MCF 10A (cell line): ENCODE results near the gene MRPL40. TPM values are rescaled to one million over a fixed set of nuclear protein-coding genes. Genes with fewer than 3 reads are reported as not detected.

Source experiments
- BruUV-seq: library from RNA; stranded (reverse); fragments of 400-500 nt; replicated peaks from 2 replicates; lab custom pipeline; 2021; lab: Mats Ljungman, UMichigan
- CTCF ChIA-PET: fragments of 300-600 bp; sonication (Branson Sonifier 250); formaldehyde crosslinking; extraction: SDS; loops from one replicate; lab custom pipeline; 2021; ENCODE audit warnings: antibody characterized with exemption, inconsistent platforms; lab: Yijun Ruan, JAX
- POLR2A ChIA-PET: fragments of 300-600, 350-650 bp; sonication (Branson Sonifier 250); formaldehyde crosslinking; extraction: SDS; loops from one replicate; lab custom pipeline; 2020; ENCODE audit warnings: antibody characterized with exemption, inconsistent platforms; lab: Yijun Ruan, JAX
- DNase-seq: peaks from one replicate; pipeline ENCODE4 v3.0.0-alpha.2; 2018; ENCODE audit not compliant: unreplicated experiment
- H3K27ac Mint-ChIP-seq: one replicate; pipeline ENCODE4 v1.8.0; 2022; ENCODE audit warnings: mild to moderate bottlenecking, low read depth, mixed read lengths; ENCODE audit not compliant: unreplicated experiment
- H3K27me3 Mint-ChIP-seq: one replicate; pipeline ENCODE4 v1.8.0; 2022; ENCODE audit warnings: mixed read lengths; ENCODE audit not compliant: insufficient read depth, unreplicated experiment
- H3K36me3 Mint-ChIP-seq: one replicate; pipeline ENCODE4 v1.8.0; 2022; ENCODE audit warnings: mild to moderate bottlenecking, moderate library complexity, mixed read lengths; ENCODE audit not compliant: insufficient read depth, unreplicated experiment
- H3K4me1 Mint-ChIP-seq: one replicate; pipeline ENCODE4 v1.8.0; 2022; ENCODE audit warnings: mixed read lengths; ENCODE audit not compliant: insufficient read depth, unreplicated experiment
- H3K4me3 Mint-ChIP-seq: one replicate; pipeline ENCODE4 v1.8.0; 2022; ENCODE audit warnings: mild to moderate bottlenecking, moderate library complexity, mixed read lengths; ENCODE audit not compliant: unreplicated experiment
- H3K9me3 Mint-ChIP-seq: one replicate; pipeline ENCODE4 v1.8.0; 2022; ENCODE audit warnings: mixed read lengths; ENCODE audit not compliant: unreplicated experiment
- intact Hi-C: fragments of 100-400 bp; cut with micrococcal nuclease; formaldehyde crosslinking; loops from 2 replicates; pipeline ENCODE4 v1.14.1; 2022
- total RNA-seq: library from RNA; stranded (reverse); gene quantifications from 2 replicates; pipeline ENCODE4 v1.2.3, GENCODE V29; 2022
- TF ChIP-seq, protein P1 (sequence below): fragments of 200-600 bp; IDR thresholded peaks from one replicate; pipeline ENCODE4 v1.8.0; 2022; ENCODE audit warnings: antibody characterized with exemption, mild to moderate bottlenecking; ENCODE audit not compliant: unreplicated experiment

The MRPL40 gene
- total RNA-seq, 1 experiment from 2014 or later: 51.9 TPM

DNA sequence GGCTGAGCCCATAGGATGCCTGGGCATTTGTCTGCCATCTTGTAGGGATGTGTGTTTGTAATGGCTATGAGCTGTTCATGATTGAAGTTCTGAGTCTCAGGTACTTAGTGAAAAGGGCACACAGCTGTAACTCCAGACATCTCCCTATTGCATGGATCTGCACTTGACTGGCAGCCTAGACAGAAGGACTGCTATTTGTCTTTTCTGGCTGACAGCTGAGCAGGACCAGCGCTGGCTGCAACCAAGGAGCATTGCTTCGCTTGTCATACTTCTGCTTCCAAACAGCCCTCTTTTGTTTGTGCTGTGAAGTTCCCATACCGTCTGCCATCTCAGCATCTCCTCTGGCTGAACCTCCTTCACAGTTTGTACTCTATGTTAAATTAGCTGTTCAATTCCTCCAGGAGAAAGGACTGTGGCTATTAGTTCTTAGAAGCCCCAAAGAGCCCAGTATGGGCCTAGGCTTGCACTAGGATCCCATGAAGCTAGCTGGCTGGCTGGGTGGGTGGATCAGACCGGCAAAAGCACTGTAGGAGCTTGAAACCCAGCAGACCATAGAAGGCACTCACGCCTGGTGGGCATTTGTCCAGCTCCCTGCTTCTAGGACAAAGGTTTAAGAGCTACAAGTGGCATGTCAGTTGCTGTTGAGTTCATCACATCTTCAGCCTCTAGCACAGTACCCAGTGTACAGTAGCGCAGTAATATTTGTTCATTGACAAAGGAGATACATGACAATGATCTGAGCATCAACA, 21.2 kb upstream of the MRPL40 start:
- TF ChIP-seq, protein P1, sequence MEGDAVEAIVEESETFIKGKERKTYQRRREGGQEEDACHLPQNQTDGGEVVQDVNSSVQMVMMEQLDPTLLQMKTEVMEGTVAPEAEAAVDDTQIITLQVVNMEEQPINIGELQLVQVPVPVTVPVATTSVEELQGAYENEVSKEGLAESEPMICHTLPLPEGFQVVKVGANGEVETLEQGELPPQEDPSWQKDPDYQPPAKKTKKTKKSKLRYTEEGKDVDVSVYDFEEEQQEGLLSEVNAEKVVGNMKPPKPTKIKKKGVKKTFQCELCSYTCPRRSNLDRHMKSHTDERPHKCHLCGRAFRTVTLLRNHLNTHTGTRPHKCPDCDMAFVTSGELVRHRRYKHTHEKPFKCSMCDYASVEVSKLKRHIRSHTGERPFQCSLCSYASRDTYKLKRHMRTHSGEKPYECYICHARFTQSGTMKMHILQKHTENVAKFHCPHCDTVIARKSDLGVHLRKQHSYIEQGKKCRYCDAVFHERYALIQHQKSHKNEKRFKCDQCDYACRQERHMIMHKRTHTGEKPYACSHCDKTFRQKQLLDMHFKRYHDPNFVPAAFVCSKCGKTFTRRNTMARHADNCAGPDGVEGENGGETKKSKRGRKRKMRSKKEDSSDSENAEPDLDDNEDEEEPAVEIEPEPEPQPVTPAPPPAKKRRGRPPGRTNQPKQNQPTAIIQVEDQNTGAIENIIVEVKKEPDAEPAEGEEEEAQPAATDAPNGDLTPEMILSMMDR: no peak
- POLR2A ChIA-PET: interaction anchor here (0.7 kb wide), 1 partner anchor 118 kb away, joined by 5 read pairs; no protein-coding TSS in a partner anchor
- Mint-ChIP-seq H3K27ac (no peak overlapping the region), H3K27me3 (no peaks in the 10 kb centered on the region), H3K36me3 (peaks cover 46% of the 10 kb centered on the region), H3K4me3 (no peak overlapping the region), H3K4me1 (peaks cover 6% of the 10 kb centered on the region), H3K9me3 (no peaks in the 10 kb centered on the region)
- intact Hi-C loops: no loop called here
- BruUV-seq: no TSS peak
- DNase-seq: no peak
- CTCF ChIA-PET: interaction anchor here (0.8 kb wide), 1 partner anchor 111 kb away, joined by 3 read pairs; no protein-coding TSS in a partner anchor

DNA sequence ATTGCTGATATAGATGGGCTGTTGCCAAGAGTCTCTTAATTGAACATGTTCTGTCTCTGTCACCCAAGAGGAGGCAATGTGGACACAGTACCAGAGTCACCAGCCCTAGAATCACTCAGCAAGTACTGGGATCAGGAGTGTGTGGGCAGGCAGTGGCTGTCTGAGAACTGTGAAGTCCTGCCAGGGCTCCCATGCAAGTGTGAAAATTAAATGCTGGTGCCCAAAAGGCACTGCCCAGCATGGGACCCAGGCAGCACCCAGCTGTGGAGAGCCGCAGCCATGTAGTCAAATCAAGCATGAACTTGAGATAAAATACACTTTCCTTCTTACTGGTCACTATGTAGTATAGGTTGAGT, 20.7 kb upstream of the MRPL40 start:
- Mint-ChIP-seq H3K27ac (no peak overlapping the region), H3K4me1 (peaks cover 6% of the 10 kb centered on the region), H3K36me3 (peaks cover 46% of the 10 kb centered on the region), H3K4me3 (no peak overlapping the region), H3K9me3 (no peaks in the 10 kb centered on the region), H3K27me3 (no peaks in the 10 kb centered on the region)
- no TSS peak for BruUV-seq
- no peak for DNase-seq
- ChIA-PET CTCF (interaction anchor here (0.8 kb wide), 1 partner anchor 112 kb away, joined by 3 read pairs; no protein-coding TSS in a partner anchor), POLR2A (interaction anchor here (0.9 kb wide), 1 partner anchor 20 kb away, joined by 3 read pairs; the partner anchor contains the start of gene HIRA)
- intact Hi-C loops: no loop called here
- TF ChIP-seq, protein P1: no peak

DNA sequence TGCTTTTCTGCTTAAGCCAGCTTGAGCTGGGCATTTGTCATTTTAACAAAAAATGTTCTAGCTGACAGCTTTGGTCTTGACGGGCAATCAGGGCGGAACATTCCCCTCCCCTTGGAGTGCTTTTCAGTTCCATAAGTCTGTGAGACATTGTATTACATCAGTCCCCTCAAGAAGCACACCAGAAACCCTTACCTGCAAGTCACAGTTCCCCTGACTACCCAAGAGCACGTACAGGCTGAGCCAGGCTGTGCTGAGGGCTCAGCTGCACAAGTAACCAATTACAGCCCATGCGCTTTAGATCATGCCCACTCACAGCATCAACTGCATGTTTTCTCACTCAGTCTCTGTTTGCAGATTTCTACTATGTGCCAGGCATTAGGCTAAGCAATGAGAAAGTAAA, 19.9 kb upstream of the MRPL40 start:
- BruUV-seq: no TSS peak
- Mint-ChIP-seq H3K4me1 (peaks cover 6% of the 10 kb centered on the region), H3K36me3 (peaks cover 46% of the 10 kb centered on the region), H3K4me3 (no peak overlapping the region), H3K9me3 (no peaks in the 10 kb centered on the region), H3K27ac (no peak overlapping the region), H3K27me3 (no peaks in the 10 kb centered on the region)
- TF ChIP-seq, protein P1: no peak
- CTCF ChIA-PET: interaction anchor here (0.8 kb wide), 1 partner anchor 50 kb away, joined by 3 read pairs; no protein-coding TSS in a partner anchor
- intact Hi-C loops: no loop called here
- POLR2A ChIA-PET: interaction anchor here (0.9 kb wide), 1 partner anchor 19 kb away, joined by 3 read pairs; the partner anchor contains the start of gene HIRA
- DNase-seq: no peak

DNA sequence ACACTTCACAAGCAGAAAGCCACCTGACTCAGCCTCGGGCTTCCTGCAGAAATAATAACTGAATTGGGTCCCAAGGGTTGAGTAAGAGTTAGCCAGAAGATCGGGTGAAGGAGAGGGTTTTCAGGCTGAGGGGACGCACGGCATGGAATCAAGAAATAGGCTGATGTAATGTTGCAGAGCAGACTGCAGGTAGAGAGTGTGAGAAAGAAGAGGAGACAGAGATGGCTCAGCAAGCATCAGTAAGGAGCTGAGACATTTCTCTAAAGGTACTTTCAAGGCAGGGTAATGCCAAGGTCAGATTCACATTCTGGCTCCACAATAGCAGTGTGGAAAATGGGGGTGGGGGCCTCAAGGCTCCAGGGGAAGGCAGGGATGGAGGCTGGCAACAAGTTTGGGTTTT, 19.4 kb upstream of the MRPL40 start:
- intact Hi-C loops: no loop called here
- no peak for DNase-seq
- TF ChIP-seq, protein P1: no peak
- CTCF ChIA-PET: interaction anchor here (0.8 kb wide), 1 partner anchor 50 kb away, joined by 3 read pairs; no protein-coding TSS in a partner anchor
- no peaks in the 10 kb centered on the region for H3K9me3 Mint-ChIP-seq
- H3K4me1 Mint-ChIP-seq: peaks cover 10% of the 10 kb centered on the region
- H3K27ac Mint-ChIP-seq: no peak overlapping the region
- BruUV-seq: no TSS peak
- no peaks in the 10 kb centered on the region for H3K27me3 Mint-ChIP-seq
- no peak overlapping the region for H3K4me3 Mint-ChIP-seq
- POLR2A ChIA-PET: no interaction called here
- H3K36me3 Mint-ChIP-seq: peaks cover 43% of the 10 kb centered on the region
